ENCODE data around the gene DSCAML1. TPM values are rescaled to one million over a fixed set of nuclear protein-coding genes. Genes with fewer than 3 reads are reported as not detected.
A peak's percentile ranks its signal among the peaks of the same experiment; 100 is the strongest.

The DSCAML1 gene
- total RNA-seq, 1 experiment from 2014 or later = 0.15 TPM

DNA sequence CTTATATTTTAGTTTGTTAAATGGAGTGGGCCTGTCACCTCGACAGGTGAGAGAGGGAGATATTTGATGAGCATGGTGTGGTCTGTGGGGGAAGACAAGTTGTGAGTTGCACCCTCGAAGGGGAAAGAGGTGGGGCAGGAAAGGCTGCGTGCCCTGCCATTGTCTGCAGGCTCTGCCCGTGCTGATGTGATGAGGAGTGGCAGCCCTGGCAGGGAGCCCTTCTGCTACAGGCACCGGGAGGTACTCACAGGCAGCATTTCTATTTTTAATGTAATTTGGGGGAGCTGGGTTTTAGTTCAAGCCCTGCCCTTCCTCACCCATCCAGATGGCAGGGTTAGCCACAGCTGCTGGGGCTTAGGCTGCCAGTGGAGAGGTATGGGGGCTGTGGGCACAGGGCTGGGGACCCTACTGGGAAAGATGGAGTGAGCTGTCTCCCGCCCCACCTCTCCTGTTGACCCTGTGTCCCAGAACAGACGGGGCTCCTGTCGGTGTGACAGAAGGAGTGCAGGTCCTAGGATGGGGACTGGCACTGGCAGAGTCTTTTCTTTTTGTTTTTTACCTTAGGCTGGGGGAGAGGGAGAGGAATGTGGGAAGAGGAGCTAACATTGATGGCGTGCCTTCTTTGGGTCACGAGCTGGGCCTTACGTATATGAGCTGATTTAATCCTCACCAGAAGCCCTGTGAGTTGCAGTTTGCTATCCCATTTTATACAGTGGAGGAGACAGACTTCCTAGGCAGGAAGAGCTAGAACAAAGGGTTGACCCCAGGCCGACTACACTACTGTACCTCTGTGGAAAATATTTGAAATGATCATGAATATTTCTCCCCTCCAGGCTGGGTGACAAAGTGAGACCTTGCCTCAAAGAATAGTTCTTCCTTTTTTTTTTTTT, 417.8 kb downstream of the DSCAML1 start:
- no peak overlapping the region for H2BK20ac ChIP-seq (ENCODE audit: low read depth, low read length, poor library complexity, severe bottlenecking)
- no peak overlapping the region for H2BK15ac ChIP-seq (ENCODE audit: low read depth, low read length)
- no peak overlapping the region for H4K5ac ChIP-seq (ENCODE audit: insufficient read length, low read depth, low read length)
- no peak overlapping the region for H3K9ac ChIP-seq (ENCODE audit: extremely low read depth, insufficient read length, low read length)
- H3K18ac ChIP-seq (ENCODE audit: insufficient read length, low read depth, low read length) = no peak overlapping the region
- H3T11ph ChIP-seq (ENCODE audit: low read length) = no peak overlapping the region
- H2BK120ac ChIP-seq (ENCODE audit: low read depth, low read length, poor library complexity, severe bottlenecking) = no peak overlapping the region
- peaks cover 11 to 14% of the 10 kb centered on the region in 2 experiments for H3K4me1 Mint-ChIP-seq
- TF ChIP-seq, protein P1, sequence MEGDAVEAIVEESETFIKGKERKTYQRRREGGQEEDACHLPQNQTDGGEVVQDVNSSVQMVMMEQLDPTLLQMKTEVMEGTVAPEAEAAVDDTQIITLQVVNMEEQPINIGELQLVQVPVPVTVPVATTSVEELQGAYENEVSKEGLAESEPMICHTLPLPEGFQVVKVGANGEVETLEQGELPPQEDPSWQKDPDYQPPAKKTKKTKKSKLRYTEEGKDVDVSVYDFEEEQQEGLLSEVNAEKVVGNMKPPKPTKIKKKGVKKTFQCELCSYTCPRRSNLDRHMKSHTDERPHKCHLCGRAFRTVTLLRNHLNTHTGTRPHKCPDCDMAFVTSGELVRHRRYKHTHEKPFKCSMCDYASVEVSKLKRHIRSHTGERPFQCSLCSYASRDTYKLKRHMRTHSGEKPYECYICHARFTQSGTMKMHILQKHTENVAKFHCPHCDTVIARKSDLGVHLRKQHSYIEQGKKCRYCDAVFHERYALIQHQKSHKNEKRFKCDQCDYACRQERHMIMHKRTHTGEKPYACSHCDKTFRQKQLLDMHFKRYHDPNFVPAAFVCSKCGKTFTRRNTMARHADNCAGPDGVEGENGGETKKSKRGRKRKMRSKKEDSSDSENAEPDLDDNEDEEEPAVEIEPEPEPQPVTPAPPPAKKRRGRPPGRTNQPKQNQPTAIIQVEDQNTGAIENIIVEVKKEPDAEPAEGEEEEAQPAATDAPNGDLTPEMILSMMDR (conservative IDR thresholded peaks at IDR 0.05) = no peak
- no peak overlapping the region for H2BK5ac ChIP-seq (ENCODE audit: insufficient read length, low read length)
- H3K4ac ChIP-seq (ENCODE audit: low read depth, low read length) = no peak overlapping the region
- no peak overlapping the region for H3K4me2 ChIP-seq (ENCODE audit: insufficient read depth, insufficient read length, low read length)
- no peaks in the 10 kb centered on the region for H3K27me3 ChIP-seq (ENCODE audit: insufficient read depth, low read length)
- WGBS (ENCODE audit: extremely low coverage, insufficient read length, low lambda C conversion rate) = no CpG with 5 or more reads among the region's 12 CpGs
- H3K27ac ChIP-seq (ENCODE audit: insufficient read length, low read depth, low read length) = no peak overlapping the region
- H3K36me3 Mint-ChIP-seq (ENCODE audit: insufficient read depth in 1 of 3, low read depth in 3 of 3) = peaks cover 7 to 18% (median 12%) of the 10 kb centered on the region in 3 experiments; a peak in 6 of 7 replicates
- H3K4me1 ChIP-seq (ENCODE audit: insufficient read depth, low read length) = no peaks in the 10 kb centered on the region; the same call in 1 of the 2 replicates
- H4K8ac ChIP-seq (replicated peaks; ENCODE audit: insufficient read length, low read depth, low read length) = no peak overlapping the region
- H3K56ac ChIP-seq (ENCODE audit: insufficient read length, low read depth, low read length) = no peak overlapping the region
- H3K79me1 ChIP-seq (ENCODE audit: insufficient read depth, low read depth, low read length, poor library complexity, severe bottlenecking) = no peaks in the 10 kb centered on the region
- peak overlapping the region in 2 of 3 experiments; percentile 49 to 82; a peak in 4 of 7 replicates for H3K27ac Mint-ChIP-seq
- H2AFZ ChIP-seq (ENCODE audit: low read length) = no peak overlapping the region
- no peaks in the 10 kb centered on the region for H3K23me2 ChIP-seq (ENCODE audit: insufficient read length, low read depth, low read length, poor library complexity, severe bottlenecking)
- H2AK5ac ChIP-seq (ENCODE audit: insufficient read length, low read length) = no peak overlapping the region
- H3K27me3 Mint-ChIP-seq (ENCODE audit: low read depth) = no peaks in the 10 kb centered on the region
- H3K4me3 Mint-ChIP-seq = no peak overlapping the region
- H4K20me1 ChIP-seq (ENCODE audit: control insufficient read depth, insufficient read depth, insufficient read length) = peaks cover 2% of the 10 kb centered on the region
- no peaks in the 10 kb centered on the region for H3K79me2 ChIP-seq (ENCODE audit: insufficient read depth, low read length)
- H4K91ac ChIP-seq (ENCODE audit: insufficient read length, low read depth, low read length) = no peak overlapping the region
- no peak overlapping the region for H2BK12ac ChIP-seq (ENCODE audit: insufficient read length, low read depth, low read length)
- DNase-seq = no peak
- H3K9me3 Mint-ChIP-seq = no peaks in the 10 kb centered on the region
- H3K9me3 ChIP-seq (ENCODE audit: control insufficient read depth, low read depth, low read length) = no peaks in the 10 kb centered on the region
- no peak overlapping the region for H3K14ac ChIP-seq (ENCODE audit: insufficient read depth, low read length)
- H3K23ac ChIP-seq (ENCODE audit: insufficient read length, low read depth, low read length) = no peak overlapping the region

Other genes with a start within 250 kb of the DSCAML1 start
- 0.70 and 0.79 TPM in 2 replicates for gene FXYD2, start 27.5 kb upstream of the DSCAML1 start, total RNA-seq (2021)
- 16.3 and 18.3 TPM in 2 replicates for gene FXYD6, start 79.4 kb upstream of the DSCAML1 start, total RNA-seq (2021)
- 0.35 and 0.50 TPM in 2 replicates for gene TMPRSS13, start 132.2 kb upstream of the DSCAML1 start, total RNA-seq (2021)
- gene IL10RA, start 189.2 kb upstream of the DSCAML1 start, total RNA-seq (2021) = not detected in 2 replicates

Measured in H9 (cell line).